Esophagus squamous epithelium (tissue), 4 donors: ENCODE results near the gene TRMU.

Source experiments
- CTCF ChIP-seq, 6 experiments: fragments of 450-650 bp in 4 of 6; fragments of 200-600 bp in 2 of 6; sonication (generic) in 2 of 6; IDR thresholded peaks; one replicate each; pipeline ENCODE4 v1.5.1; 2016 to 2019; ENCODE audit warnings: antibody characterized with exemption in 6 of 6, mild to moderate bottlenecking in 4 of 6, moderate library complexity in 4 of 6
- POLR2A ChIP-seq, 4 donors: fragments of 450-650 bp; IDR thresholded peaks; one replicate each; pipeline ENCODE4 v1.6.1; 2017; ENCODE audit warnings: antibody characterized with exemption in 4 of 4, mild to moderate bottlenecking in 4 of 4, moderate library complexity in 3 of 4

- TF ChIP-seq POLR2A (IDR thresholded peaks at IDR 0.05) (no peak), CTCF (IDR thresholded peaks at IDR 0.05) (no peak)
Observed at GRCh38 chr22:46320166-46320710, 15.3 kb upstream of the TRMU start.
